CD8-positive, alpha-beta memory T cell (primary cell): ENCODE results near the gene HYPK. TPM values are rescaled to one million over a fixed set of nuclear protein-coding genes. Genes with fewer than 3 reads are reported as not detected.
"Not testable (repeated sequence)": the region's sequence is repeated elsewhere in the genome, so short reads cannot be mapped to it uniquely, and the experiment has no call there.

Experiments
- CTCF ChIA-PET: fragments of 350-600 bp; sonication (Branson Sonifier 250); formaldehyde crosslinking; loops from one replicate; lab custom pipeline; 2021; ENCODE audit warnings: antibody characterized with exemption; lab: Charles Lee
- POLR2A ChIA-PET: fragments of 350-600 bp; sonication (Branson Sonifier 250); formaldehyde crosslinking; loops from one replicate; lab custom pipeline; 2021; ENCODE audit warnings: antibody characterized with exemption; lab: Charles Lee
- DNase-seq, 5 donors: peaks; one replicate each; pipeline versions ENCODE4 v3.0.0 to v3.0.0-alpha.2; 2020 to 2022; ENCODE audit warnings: mixed read lengths in 1 of 5
- H3K27ac ChIP-seq: one replicate; pipeline ENCODE4 v1.7.0; 2013; ENCODE audit warnings: low read depth, mild to moderate bottlenecking, low read length, moderate library complexity
- H3K27me3 ChIP-seq: 2 replicates; pipeline ENCODE4 v1.7.0; 2013; ENCODE audit warnings: low read length, mild to moderate bottlenecking; ENCODE audit not compliant: insufficient read depth, poor library complexity, severe bottlenecking
- H3K36me3 ChIP-seq: 2 replicates; pipeline ENCODE4 v1.7.0; 2013; ENCODE audit warnings: mild to moderate bottlenecking, low read length, moderate library complexity; ENCODE audit not compliant: insufficient read depth
- H3K4me1 ChIP-seq: 2 replicates; pipeline ENCODE4 v1.7.0; 2013; ENCODE audit warnings: mild to moderate bottlenecking, low read length, moderate library complexity; ENCODE audit not compliant: insufficient read depth
- H3K4me3 ChIP-seq: 2 replicates; pipeline ENCODE4 v1.7.0; 2013; ENCODE audit warnings: mild to moderate bottlenecking, low read length
- H3K9me3 ChIP-seq: 2 replicates; pipeline ENCODE4 v1.7.0; 2013; ENCODE audit warnings: mild to moderate bottlenecking, low read length
- H3K27ac Mint-ChIP-seq, 8 donors: one replicate each; pipeline ENCODE4 v1.8.0; 2020 to 2021; ENCODE audit warnings: mixed read lengths in 8 of 8, mild to moderate bottlenecking in 6 of 8, inconsistent platforms in 3 of 8, moderate library complexity in 3 of 8
- H3K27me3 Mint-ChIP-seq, 2 donors: one replicate each; pipeline ENCODE4 v1.8.0; 2020 to 2021; ENCODE audit warnings: mixed read lengths in 2 of 2, mild to moderate bottlenecking in 1 of 2, moderate library complexity in 1 of 2
- H3K36me3 Mint-ChIP-seq, 3 donors: one replicate each; pipeline ENCODE4 v1.8.0; 2020 to 2021; ENCODE audit warnings: mixed read lengths in 3 of 3, inconsistent platforms in 1 of 3, mild to moderate bottlenecking in 1 of 3
- H3K4me1 Mint-ChIP-seq, 3 donors: one replicate each; pipeline ENCODE4 v1.8.0; 2020 to 2021; ENCODE audit warnings: mixed read lengths in 3 of 3, inconsistent platforms in 1 of 3, mild to moderate bottlenecking in 1 of 3
- H3K4me3 Mint-ChIP-seq, 7 donors: one replicate each; pipeline ENCODE4 v1.8.0; 2020 to 2021; ENCODE audit warnings: mixed read lengths in 7 of 7, mild to moderate bottlenecking in 6 of 7, moderate library complexity in 4 of 7, inconsistent platforms in 2 of 7
- H3K9me3 Mint-ChIP-seq, 5 donors: one replicate each; pipeline ENCODE4 v1.8.0; 2020 to 2022; ENCODE audit warnings: mixed read lengths in 5 of 5, mild to moderate bottlenecking in 3 of 5, moderate library complexity in 2 of 5, inconsistent platforms in 1 of 5
- polyA plus RNA-seq: library from polyadenylated mRNA; unstranded; fragments of 300-500 nt; fragmentation: Illumina TruSeq; gene quantifications from one replicate; pipeline ENCODE4 v1.2.3, GENCODE V29; 2021
- total RNA-seq, 2 experiments: library from RNA; stranded (reverse); gene quantifications; one replicate each; pipeline ENCODE4 v1.2.3, GENCODE V29; 2021

HYPK gene
- total and polyA plus RNA-seq, 3 experiments from 2014 or later = 11.9 to 32.7 (median 28.5) TPM

- Mint-ChIP-seq H3K27me3 (peaks cover 0 to 1% of the 10 kb centered on the region in 2 donors), H3K9me3 (no peaks in the 10 kb centered on the region), H3K4me3 (peak overlapping the region; percentile 3 to 80 (median 38)), H3K4me1 (peaks cover 37 to 62% (median 48%) of the 10 kb centered on the region in 3 donors), H3K27ac (peak overlapping the region; percentile 30 to 81 (median 56)), H3K36me3 (peaks cover 0 to 32% (median 7%) of the 10 kb centered on the region in 3 donors)
- peaks cover 11% of the 10 kb centered on the region for H3K36me3 ChIP-seq
- no peak overlapping the region for H3K27ac ChIP-seq
- DNase-seq = no peak
- H3K4me3 ChIP-seq = no peak overlapping the region
- H3K27me3 ChIP-seq = no peaks in the 10 kb centered on the region
- POLR2A ChIA-PET = interaction anchor here (0.6 kb wide), 1 partner anchor 535 kb away, joined by 3 read pairs; no protein-coding TSS in a partner anchor
- H3K9me3 ChIP-seq = no peaks in the 10 kb centered on the region
- CTCF ChIA-PET = interaction anchor here (1.0 to 1.6 kb wide), 3 partner anchors 9 to 21 kb away, joined by 3 to 4 read pairs (median 3); partner anchors contain the start of gene HYPK
- peaks cover 41% of the 10 kb centered on the region for H3K4me1 ChIP-seq
These were observed 21.1 kb downstream of the HYPK start for GRCh38 chr15:43821505-43821904.

GRCh38 chr15:43824302-43825246 is 24.2 kb downstream of the HYPK start, which contains the start of gene MFAP1:
MFAP1 (minus strand) TSS chr15:43824690; CDS start chr15:43824569, 121 bp downstream.
- Mint-ChIP-seq H3K36me3 (peaks cover 0 to 22% (median 2%) of the 10 kb centered on the region in 3 donors), H3K4me3 (peak within 1 kb of the TSS; percentile 94 to 100 (median 99)), H3K27me3 (no peaks in the 10 kb centered on the region), H3K9me3 (no peaks in the 10 kb centered on the region), H3K4me1 (peaks cover 49 to 78% (median 63%) of the 10 kb centered on the region in 3 donors), H3K27ac (peak within 1 kb of the TSS; percentile 93 to 99 (median 99))
- Histone ChIP-seq H3K27me3 (no peaks in the 10 kb centered on the region), H3K36me3 (no peaks in the 10 kb centered on the region), H3K4me3 (peak within 1 kb of the TSS; percentile 96), H3K9me3 (no peaks in the 10 kb centered on the region), H3K4me1 (peaks cover 55% of the 10 kb centered on the region), H3K27ac (peak within 1 kb of the TSS; percentile 97)
- CTCF ChIA-PET = interaction anchor here (0.8 to 1.2 kb wide), 3 partner anchors 24 to 31 kb away, joined by 3 to 6 read pairs (median 3); partner anchors contain the start of genes HYPK and SERINC4
- peak; percentile 86 to 95 (median 89) for DNase-seq
- POLR2A ChIA-PET = interaction anchor here (0.6 to 1.8 kb wide), 11 partner anchors 20 to 881 kb away, joined by 3 to 16 read pairs (median 4); partner anchors contain the start of genes ELL3, GOLM2, HYPK and SERF2

- H3K27me3 ChIP-seq, H3K27me3 Mint-ChIP-seq, H3K36me3 ChIP-seq, H3K4me3 ChIP-seq, H3K9me3 Mint-ChIP-seq, DNase-seq, H3K9me3 ChIP-seq: not testable (repeated sequence)
- ChIA-PET POLR2A (interaction anchor here (0.6 to 1.8 kb wide), 5 partner anchors 21 to 880 kb away, joined by 3 to 16 read pairs (median 3); partner anchors contain the start of genes ELL3, HYPK and SERINC4), CTCF (interaction anchor here (1.2 kb wide), 1 partner anchor 25 kb away, joined by 6 read pairs; the partner anchor contains the start of genes HYPK and SERINC4)
- Mint-ChIP-seq H3K4me1 (peaks cover 50 to 80% (median 65%) of the 10 kb centered on the region in 3 donors), H3K27ac (peak overlapping the region in 7 of 8 donors; percentile 32 to 93 (median 92)), H3K36me3 (peaks cover 0 to 20% (median 2%) of the 10 kb centered on the region in 3 donors), H3K4me3 (peak overlapping the region; percentile 8 to 100 (median 87))
- peaks cover 55% of the 10 kb centered on the region for H3K4me1 ChIP-seq
- H3K27ac ChIP-seq = peak overlapping the region; percentile 97
These were observed 24.9 kb downstream of the HYPK start for GRCh38 chr15:43825305-43825704.

- POLR2A ChIA-PET = no interaction called here
- no peaks in the 10 kb centered on the region for H3K27me3 Mint-ChIP-seq
- H3K9me3 Mint-ChIP-seq = no peaks in the 10 kb centered on the region
- peaks cover 55% of the 10 kb centered on the region for H3K4me1 ChIP-seq
- DNase-seq = no peak
- no peaks in the 10 kb centered on the region for H3K36me3 ChIP-seq
- H3K27ac ChIP-seq = peak overlapping the region; percentile 57
- no peaks in the 10 kb centered on the region for H3K9me3 ChIP-seq
- CTCF ChIA-PET = no interaction called here
- H3K4me3 Mint-ChIP-seq = peak overlapping the region; percentile 83 to 95 (median 88)
- H3K36me3 Mint-ChIP-seq = peaks cover 0 to 20% (median 2%) of the 10 kb centered on the region in 3 donors
- no peaks in the 10 kb centered on the region for H3K27me3 ChIP-seq
- peak overlapping the region; percentile 90 to 99 (median 93) for H3K27ac Mint-ChIP-seq
- H3K4me3 ChIP-seq = peak overlapping the region; percentile 76
- peaks cover 46 to 75% (median 59%) of the 10 kb centered on the region in 3 donors for H3K4me1 Mint-ChIP-seq
These were observed 25.7 kb downstream of the HYPK start for GRCh38 chr15:43826029-43826507.

- H3K36me3 Mint-ChIP-seq = peaks cover 0 to 15% (median under 1%) of the 10 kb centered on the region in 3 donors
- H3K27ac ChIP-seq = peak within 1 kb of the TSS; percentile 57
- peaks cover 49% of the 10 kb centered on the region for H3K4me1 ChIP-seq
These were observed 26.3 kb downstream of the HYPK start, which contains the start of gene WDR76 for GRCh38 chr15:43826508-43827341. WDR76 (plus strand) TSS chr15:43827002; CDS start chr15:43827033, 31 bp downstream.

GRCh38 chr15:43828061-43828657 is 27.8 kb downstream of the HYPK start:
- H3K36me3 Mint-ChIP-seq = peaks cover 0 to 15% (median 1%) of the 10 kb centered on the region in 3 donors
- peaks cover 39% of the 10 kb centered on the region for H3K4me1 ChIP-seq

More at GRCh38 chr15:43826508-43827341, 26.3 kb downstream of the HYPK start, which contains the start of gene WDR76:
- Histone ChIP-seq H3K4me3 (peak within 1 kb of the TSS; percentile 76), H3K9me3 (no peaks in the 10 kb centered on the region), H3K27me3 (no peaks in the 10 kb centered on the region), H3K36me3 (no peaks in the 10 kb centered on the region)
- peak; percentile 60 to 78 (median 65) for DNase-seq
- CTCF ChIA-PET = no interaction called here
- H3K4me1 Mint-ChIP-seq = peaks cover 43 to 72% (median 56%) of the 10 kb centered on the region in 3 donors
- peak within 1 kb of the TSS; percentile 90 to 99 (median 93) for H3K27ac Mint-ChIP-seq
- H3K4me3 Mint-ChIP-seq = peak within 1 kb of the TSS; percentile 83 to 95 (median 88)
- POLR2A ChIA-PET = interaction anchor here (0.5 kb wide), 1 partner anchor 14 kb away, joined by 8 read pairs; no protein-coding TSS in a partner anchor
- no peaks in the 10 kb centered on the region for H3K27me3 Mint-ChIP-seq
- H3K9me3 Mint-ChIP-seq = no peaks in the 10 kb centered on the region

More at GRCh38 chr15:43828061-43828657, 27.8 kb downstream of the HYPK start:
- DNase-seq = no peak
- no peaks in the 10 kb centered on the region for H3K27me3 ChIP-seq
- H3K9me3 ChIP-seq = no peaks in the 10 kb centered on the region
- H3K4me3 ChIP-seq = peak overlapping the region; percentile 76
- ChIA-PET POLR2A (interaction anchor here (0.5 kb wide), 1 partner anchor 45 kb away, joined by 4 read pairs; no protein-coding TSS in a partner anchor), CTCF (no interaction called here)
- peak overlapping the region; percentile 90 to 99 (median 93) for H3K27ac Mint-ChIP-seq
- H3K4me1 Mint-ChIP-seq = peaks cover 45 to 68% (median 59%) of the 10 kb centered on the region in 3 donors
- no peaks in the 10 kb centered on the region for H3K27me3 Mint-ChIP-seq
- no peaks in the 10 kb centered on the region for H3K36me3 ChIP-seq
- peak overlapping the region; percentile 83 to 95 (median 88) for H3K4me3 Mint-ChIP-seq
- no peaks in the 10 kb centered on the region for H3K9me3 Mint-ChIP-seq
- H3K27ac ChIP-seq = no peak overlapping the region
